GM19452 (cell line): ENCODE data around the gene NEK9.
"Not testable (repeated sequence)": the region's sequence is repeated elsewhere in the genome, so short reads cannot be mapped to it uniquely, and the experiment has no call there.

ENCODE experiments used
- ATAC-seq: cut with Tn5 transposase; IDR thresholded peaks from one replicate; pipeline ENCODE4 v1.9.1; 2021; ENCODE audit not compliant: unreplicated experiment

NEK9 gene

DNA sequence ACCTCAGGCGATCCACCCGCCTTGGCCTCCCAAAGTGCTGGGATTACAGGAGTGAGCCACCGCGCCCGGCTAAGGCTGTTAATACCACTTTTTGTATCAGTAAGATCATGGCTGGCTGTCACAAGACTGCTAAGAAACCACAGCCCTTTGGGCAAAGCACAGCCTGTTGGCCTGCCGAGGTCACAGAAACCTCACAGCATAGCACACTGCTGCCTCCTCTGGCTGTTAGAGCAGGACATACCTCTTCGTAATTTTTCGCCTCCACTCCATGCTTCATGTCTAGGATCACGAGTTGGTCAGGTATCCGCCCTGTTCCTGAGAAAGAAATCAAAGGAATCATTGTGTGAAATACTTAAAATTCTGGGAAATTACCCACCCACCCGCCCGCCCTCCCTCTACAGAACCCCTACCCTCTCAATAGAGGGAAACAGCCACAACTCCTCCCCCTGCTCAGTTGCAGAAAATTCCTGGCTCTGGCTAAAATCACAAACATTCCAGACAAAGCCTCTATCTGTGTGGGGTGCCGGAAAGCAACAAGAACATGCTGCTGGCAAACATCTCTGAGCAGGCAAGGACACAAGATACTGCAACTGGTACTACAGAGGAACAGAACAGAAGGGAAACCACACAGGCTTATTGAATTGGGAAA lies 20.7 kb upstream of the NEK9 start:
- no peak for ATAC-seq

- no peak for ATAC-seq
These were observed 18.1 kb upstream of the NEK9 start for GRCh38 chr14:75144944-75145343.

DNA sequence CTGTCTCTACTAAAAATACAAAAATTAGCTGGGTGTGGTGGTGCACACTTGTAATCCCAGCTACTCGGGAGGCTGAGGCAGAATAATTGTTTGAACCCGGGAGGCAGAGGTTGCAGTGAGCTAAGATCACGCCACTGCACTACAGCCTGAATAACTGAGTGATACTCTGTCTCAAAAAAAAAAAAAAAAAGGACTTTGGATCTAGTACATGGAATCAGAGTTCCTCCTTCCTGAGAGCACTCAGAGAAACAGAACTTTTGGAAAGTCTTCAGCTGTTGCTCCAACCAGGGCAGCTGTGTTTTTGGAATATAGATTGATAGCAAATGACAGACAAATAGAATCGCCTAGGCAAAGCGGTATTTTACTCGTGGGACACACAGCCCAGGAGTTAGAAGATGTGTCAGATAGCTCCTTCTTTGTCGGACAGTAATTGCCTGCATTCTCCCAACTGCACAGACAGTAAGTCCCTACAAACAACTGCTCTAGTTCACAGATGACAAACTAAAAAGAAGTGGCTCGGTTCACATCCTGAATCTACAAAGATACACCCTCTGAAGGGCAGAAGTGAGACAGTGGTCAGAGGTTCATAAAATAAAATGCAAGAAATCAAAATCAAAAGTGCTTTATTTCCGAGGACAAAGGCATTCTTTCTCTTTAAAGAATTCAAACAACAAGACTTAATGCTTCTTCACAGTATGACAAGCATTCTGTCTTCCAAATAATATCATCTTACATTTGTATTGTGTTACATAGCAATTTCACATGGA lies 17.1 kb upstream of the NEK9 start:
- no peak for ATAC-seq

GRCh38 chr14:75142494-75142893 lies 15.6 kb upstream of the NEK9 start:
- ATAC-seq: no peak

DNA sequence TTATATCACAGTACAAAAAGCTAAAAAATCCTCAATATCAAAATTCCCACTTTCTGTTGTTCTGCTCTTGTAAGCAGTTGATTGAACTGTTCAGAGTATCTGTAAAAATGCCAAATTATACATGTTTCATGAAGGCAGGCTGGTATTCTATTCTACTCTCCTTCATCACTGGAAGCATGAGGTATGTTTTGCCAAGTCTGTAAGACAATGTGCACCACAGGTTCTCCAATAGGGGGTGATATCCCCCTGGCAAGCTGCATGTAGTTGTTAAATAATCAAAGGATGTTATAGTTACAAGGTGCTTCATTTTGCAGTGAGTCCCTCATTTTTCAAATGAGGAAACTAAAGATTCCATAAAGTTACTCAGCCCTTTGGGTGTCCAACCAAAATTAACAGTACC lies 15.1 kb upstream of the NEK9 start:
- ATAC-seq: no peak

GRCh38 chr14:75141062-75141461 lies 14.2 kb upstream of the NEK9 start:
- ATAC-seq: no peak

GRCh38 chr14:75140620-75141019 lies 13.8 kb upstream of the NEK9 start:
- no peak for ATAC-seq

GRCh38 chr14:75139185-75139584 lies 12.3 kb upstream of the NEK9 start:
- no peak for ATAC-seq

DNA sequence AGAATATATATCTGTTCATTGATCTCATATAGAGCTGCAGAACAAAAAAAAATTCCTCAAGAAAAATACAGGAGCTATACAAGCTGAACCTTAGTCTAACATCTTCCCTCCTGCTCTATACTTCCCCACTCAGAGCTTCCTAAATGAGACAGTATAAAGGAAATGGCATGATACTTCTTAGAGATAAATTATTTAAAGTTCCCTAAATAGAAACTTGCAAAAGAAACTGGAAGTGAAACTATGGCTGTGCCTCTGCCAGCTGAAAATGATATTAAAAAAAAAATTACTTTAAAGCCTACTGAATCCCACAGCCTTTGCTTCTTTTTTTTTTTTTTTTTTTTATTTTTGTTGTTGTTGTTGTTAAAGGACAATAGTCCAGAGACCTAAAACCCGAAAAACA lies 11.6 kb upstream of the NEK9 start:
- no peak for ATAC-seq

DNA sequence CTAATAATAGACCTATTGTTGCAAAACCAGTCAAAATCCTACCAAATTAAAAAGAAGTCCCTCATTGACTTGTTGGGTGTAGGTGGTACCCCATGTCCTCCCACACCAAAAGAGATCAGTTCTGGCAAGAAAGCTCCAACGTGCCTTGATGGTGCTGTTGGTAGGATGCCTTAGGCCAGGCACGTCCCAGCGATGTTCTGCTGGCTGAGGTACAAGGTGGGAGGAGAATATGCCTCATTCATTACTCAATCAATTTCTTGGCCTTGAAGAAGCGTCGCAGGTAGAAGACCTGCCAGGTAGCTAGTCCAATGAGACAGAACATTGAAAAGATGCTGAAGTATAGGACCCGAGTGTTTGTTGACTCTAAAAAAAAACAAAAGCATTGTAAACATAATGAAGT lies 7.8 kb upstream of the NEK9 start:
- ATAC-seq: no peak

DNA sequence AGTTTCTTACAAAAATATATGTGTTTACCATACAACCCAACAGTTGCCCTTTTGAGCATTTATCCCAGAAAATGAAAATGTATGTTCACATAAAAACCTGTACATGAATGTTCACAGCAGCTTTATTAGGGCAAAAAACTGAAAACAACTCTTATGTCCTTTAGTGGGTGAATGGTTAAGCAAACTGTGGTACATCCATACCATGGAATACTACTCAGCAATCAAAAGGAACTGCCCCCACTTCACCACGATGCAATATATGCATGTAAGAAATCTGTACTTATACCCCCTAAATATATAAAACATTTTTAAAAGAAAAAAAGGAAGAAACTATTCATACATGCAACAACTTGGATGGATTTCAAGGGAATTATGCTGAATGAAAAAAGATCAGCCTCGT lies 6.7 kb upstream of the NEK9 start:
- ATAC-seq: no peak

DNA sequence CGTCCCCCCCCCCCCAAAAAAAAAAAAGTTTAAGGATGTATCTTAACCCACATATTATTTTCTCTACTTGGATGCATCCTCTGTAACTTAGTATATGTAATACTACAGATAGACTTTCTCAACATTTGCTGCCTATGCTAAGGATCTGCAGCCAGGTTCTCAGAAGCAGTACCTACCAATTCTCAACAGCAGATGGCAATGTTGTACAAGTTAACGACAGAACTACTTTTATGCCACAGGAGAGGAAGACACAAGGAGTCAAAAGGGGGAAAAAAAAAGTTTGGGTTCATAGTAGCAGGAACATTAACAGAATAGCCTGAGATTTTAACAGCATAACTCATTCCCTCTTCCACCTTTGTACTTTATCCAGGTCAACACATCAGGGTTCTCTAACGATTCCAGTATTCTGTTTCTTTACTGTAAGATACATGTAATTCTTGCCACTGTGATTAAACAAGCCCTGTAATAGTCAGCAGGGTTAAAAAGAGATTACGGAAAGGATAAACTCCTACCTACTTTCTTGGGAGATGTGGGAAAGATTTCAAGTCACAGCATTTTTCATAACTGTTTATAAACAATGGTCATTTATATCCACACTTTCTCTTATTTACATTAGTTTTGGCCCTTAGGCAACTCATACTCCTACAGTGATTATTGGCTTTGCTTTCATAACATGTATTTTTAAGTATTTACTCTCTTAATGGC lies 5.7 kb upstream of the NEK9 start:
- no peak for ATAC-seq

DNA sequence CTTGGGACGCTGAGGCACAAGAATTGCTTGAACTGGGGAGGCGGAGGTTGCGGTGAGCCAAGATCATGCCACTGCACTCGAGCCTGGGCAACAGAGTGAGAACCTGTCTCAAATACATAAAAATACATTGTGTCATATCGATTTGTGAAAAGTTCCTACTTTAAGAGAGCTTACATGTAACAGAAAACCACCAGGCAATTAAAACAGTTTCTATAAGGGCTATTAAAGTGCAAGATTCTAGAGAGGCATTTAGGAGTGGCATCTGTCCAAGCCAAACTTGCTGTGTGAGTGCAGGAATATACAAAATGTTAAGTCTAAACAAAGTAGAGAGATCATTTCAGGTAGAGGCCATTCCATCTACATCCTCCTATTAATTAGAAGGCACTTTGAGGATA lies 1.7 kb upstream of the NEK9 start:
- ATAC-seq: no peak

- ATAC-seq: no peak
These were observed 1.2 kb upstream of the NEK9 start for GRCh38 chr14:75127903-75128595.

DNA sequence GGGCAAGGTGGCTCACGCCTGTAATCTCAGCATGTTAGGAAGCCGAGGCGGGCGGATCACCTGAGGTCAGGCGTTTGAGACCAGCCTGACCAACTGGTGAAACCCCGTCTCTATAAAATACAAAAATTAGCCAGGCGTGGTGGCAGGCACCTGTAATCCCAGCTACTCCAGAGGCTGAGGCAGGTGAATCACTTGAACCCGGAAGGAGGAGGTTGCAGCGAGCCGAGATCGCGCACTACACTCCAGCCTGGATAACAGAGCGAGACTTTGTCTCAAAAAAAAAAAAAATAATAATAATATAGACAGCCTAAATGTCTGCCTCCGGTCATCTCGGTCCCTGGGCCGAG lies 599 bp upstream of the NEK9 start:
- not testable (repeated sequence) for ATAC-seq

- no peak for ATAC-seq
These were observed 715 bp downstream of the NEK9 start for GRCh38 chr14:75126121-75126544.

DNA sequence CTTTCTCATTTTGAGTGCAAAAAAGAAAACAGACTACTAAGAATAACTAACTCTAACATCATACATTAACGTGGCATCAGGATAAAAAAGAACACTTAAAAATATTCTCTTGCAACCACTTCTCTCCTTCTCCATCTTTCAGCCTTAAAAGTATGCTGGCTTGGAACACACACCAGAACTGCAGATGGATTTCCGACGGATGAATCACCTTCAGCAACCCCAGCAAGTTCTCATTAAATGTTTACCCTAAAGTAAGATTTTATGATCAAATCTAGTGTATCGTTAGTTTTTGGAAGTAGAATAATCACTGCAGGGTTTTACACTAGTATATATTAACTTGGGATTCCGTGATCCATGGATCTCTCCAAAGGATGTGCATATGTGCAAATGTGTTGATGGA lies 1.2 kb downstream of the NEK9 start:
- no peak for ATAC-seq

DNA sequence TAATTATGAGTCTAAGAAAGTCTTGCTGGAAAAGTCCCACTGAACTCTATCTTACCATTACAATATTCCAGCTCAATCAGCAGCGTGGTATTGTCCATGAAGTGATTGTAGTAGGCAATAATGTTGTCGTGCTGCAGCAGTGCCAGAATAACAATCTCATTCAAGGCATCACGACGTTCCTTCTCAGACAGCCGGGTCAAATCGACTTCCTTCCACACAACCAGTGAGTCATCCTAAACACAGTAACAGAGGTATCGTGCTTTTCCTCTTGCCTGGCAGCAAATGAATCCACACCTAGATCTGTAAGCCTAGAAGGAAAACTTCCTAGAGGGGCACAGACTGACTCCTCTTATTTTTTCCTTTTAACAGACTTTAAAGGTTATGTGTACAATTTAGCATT lies 2.9 kb downstream of the NEK9 start:
- no peak for ATAC-seq

GRCh38 chr14:75121552-75121951 lies 5.3 kb downstream of the NEK9 start:
- ATAC-seq: no peak

- no peak for ATAC-seq
These were observed 6.1 kb downstream of the NEK9 start for GRCh38 chr14:75120541-75121291.

DNA sequence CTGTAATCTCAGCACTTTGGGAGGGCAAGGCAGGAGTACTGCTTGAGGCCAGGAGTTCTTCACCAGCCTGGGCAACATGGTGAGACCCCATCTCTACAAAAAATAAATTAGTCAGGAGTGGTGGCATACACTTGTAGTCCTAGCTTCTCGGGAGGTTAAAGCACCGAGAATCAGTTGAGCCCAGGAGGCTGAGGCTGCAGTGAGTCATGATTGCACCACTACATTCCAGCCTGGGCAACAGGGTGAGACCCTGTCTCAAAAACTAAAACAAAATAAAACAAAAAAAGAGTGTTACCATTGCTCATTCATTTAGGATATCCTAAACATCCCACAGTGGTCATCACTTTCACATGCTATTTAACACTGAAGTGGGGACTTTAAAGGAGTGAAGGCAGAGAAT lies 7.8 kb downstream of the NEK9 start:
- no peak for ATAC-seq
